Nasal cavity respiratory epithelium epithelial cell of viscerocranial mucosa (primary cell): ENCODE measurements around the gene TMEM120B. TPM values are rescaled to one million over a fixed set of nuclear protein-coding genes. Genes with fewer than 3 reads are reported as not detected.

Source experiments
- total RNA-seq: library from RNA; depleted of rRNA; stranded (reverse); fragments of >200 nt; gene quantifications from 2 replicates; pipeline ENCODE4 v1.2.3, GENCODE V29; 2014

The TMEM120B gene
- 7.9 and 13.6 TPM in 2 replicates for total RNA-seq

DNA sequence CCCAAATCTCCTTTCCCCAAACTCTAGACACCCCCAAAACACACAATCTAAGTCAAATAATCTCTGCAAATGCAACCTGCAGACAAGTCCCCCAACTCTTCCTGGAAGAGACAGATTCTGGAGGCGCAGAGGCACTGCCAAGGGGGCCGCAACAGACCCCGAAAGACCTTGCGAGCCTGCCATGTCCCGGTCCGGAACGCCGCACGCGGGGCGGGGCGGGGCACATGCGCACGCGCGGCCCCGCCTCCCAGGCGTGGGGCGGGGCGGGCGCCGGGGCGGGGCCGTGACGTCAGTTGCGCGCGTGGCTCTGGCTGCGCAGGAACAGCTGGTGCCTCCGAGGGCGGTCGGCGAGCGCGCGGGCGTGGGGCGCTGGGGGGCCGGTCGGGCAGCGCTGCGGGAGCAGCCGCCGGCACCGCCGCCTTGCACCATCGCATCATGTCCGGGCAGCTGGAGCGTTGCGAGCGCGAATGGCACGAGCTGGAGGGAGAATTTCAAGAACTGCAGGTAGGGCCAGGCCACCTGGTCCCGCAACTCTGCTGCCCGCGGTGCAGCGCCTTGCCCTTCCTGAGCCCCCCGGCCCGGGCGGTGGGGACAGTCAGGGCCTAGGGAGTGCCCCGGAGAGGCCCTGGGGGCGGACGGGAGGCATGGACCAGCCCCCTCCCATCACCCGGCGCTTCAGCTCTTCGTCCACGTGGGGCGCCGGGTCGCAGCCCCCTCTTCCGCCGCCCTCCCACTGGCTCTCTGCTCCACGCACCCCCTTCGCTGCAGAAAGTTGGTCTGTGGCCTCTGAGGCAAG is at the start of gene TMEM120B:
TMEM120B (plus strand) TSS at position 292 of the 796 bp plus-strand sequence; CDS start at position 436, 144 bp downstream.

DNA sequence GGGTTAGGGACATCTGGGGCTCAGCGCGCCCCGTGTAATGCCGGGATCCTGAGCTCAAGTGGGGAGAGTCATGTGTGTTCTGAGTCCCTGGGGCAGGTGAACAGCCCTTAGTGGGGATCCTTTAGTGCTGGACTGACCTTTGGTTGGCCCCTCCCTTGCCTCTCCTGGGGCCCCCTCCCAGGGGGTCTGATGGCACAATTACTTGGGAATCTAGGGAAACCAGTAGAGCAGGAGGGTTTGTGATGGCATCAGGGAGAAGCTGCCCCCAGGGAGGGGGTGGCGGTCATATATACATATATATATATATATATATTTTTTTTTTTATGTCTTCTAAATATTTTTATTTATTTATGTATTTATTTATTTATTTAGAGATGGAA is 43.0 kb upstream of the TMEM120B start, which contains the start of gene MORN3:
MORN3 (minus strand) TSS at position 134 of the 380 bp plus-strand sequence. CDS start 171 bp downstream, outside the sequence.

DNA sequence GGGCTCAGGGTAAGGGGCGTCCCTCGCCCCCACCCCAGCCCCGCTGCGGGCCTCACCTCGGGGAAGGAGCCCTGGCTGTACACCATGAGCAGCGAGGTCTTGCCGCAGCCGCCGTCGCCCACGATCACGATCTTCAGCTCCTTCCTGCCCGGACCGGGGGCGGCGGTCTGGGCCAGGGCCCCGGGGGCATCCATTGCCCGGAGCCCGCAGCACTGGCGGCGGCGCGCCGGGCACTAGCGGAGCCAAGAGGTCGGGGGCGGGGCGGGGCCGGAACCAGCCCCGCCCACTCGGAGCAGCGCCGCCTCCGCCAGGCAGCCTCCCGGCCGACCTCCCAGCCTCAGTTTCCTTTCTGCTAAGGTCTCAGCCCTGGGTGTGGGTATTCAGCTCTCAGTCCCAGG is 80.9 kb downstream of the TMEM120B start, which contains the start of gene RHOF:
RHOF (minus strand) TSS at position 249 of the 398 bp plus-strand sequence; CDS start at position 194, 55 bp downstream.

DNA sequence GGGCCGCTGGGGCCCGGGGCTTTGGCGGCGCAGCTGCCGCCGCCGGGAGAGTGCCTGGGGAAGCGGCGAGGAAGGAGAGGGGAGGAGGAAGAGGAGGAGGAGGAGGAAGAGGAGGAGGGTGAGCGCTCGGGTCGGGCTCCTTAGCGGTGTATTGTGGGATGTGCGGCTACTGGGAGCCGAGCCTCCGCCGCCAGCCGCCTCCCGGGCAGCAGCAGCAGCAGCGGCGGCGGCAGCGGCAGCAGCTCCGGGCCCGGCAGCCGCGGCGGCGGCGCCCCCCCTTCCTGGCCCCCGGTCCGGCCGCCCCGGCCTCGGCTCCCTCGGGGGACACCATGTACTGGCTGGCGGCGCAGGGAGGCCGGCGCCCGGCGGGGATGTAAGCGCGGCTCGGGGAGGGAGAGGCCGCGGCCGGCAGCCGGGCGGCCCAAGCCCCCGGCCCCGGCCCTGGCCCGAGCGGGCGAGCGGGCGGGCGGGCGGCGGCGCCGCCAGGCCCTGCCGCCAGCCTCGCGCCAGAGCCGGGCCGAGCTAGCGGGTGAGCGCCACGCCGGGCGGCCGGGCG is 91.4 kb downstream of the TMEM120B start, which contains the start of gene SETD1B:
SETD1B (plus strand) TSS at position 149 of the 556 bp plus-strand sequence. CDS start 729 bp downstream, outside the sequence.

Other genes with a start within 250 kb of the TMEM120B start
- gene KDM2B, start 131.7 kb upstream of the TMEM120B start, total RNA-seq, result 20.7 and 24.9 TPM in 2 replicates
- 16.0 and 18.5 TPM in 2 replicates for gene ORAI1, start 86.2 kb upstream of the TMEM120B start, total RNA-seq
- 0.50 and 3.4 TPM in 2 replicates for gene MORN3, start 43.1 kb upstream of the TMEM120B start, total RNA-seq
- gene RHOF, start 80.9 kb downstream of the TMEM120B start, total RNA-seq, result 8.0 and 19.1 TPM in 2 replicates
- 2.1 and 9.7 TPM in 2 replicates for gene SETD1B, start 91.3 kb downstream of the TMEM120B start, total RNA-seq
- gene HPD, start 146.1 kb downstream of the TMEM120B start, total RNA-seq, result not detected in 2 replicates
- gene PSMD9, start 176.0 kb downstream of the TMEM120B start, total RNA-seq, result 47.5 and 112 TPM in 2 replicates
- 18.1 and 28.0 TPM in 2 replicates for gene CFAP251, start 205.8 kb downstream of the TMEM120B start, total RNA-seq